Mesenchymal stem cell (in vitro differentiated cells and primary cell): ENCODE measurements around the gene ELK3.

Experiments
- DNase-seq: peaks from one replicate; pipeline ENCODE4 v3.0.0-alpha.2; 2013
- H2AFZ ChIP-seq: one replicate; pipeline ENCODE4 v1.6.1; 2013; ENCODE audit warnings: low read depth, mild to moderate bottlenecking, control low read depth, inconsistent platforms, low read length, moderate library complexity
- H2AK5ac ChIP-seq: 2 replicates; pipeline ENCODE4 v1.6.1; 2013; ENCODE audit warnings: low read length, moderate library complexity, mild to moderate bottlenecking, inconsistent platforms; ENCODE audit not compliant: severe bottlenecking
- H2BK120ac ChIP-seq: one replicate; pipeline ENCODE4 v1.6.1; 2013; ENCODE audit warnings: low read depth, mild to moderate bottlenecking, inconsistent platforms, low read length, moderate library complexity
- H2BK12ac ChIP-seq, 2 experiments: one replicate each; pipeline ENCODE4 v1.6.1; 2013; ENCODE audit warnings: inconsistent platforms in 2 of 2, low read length in 2 of 2, mild to moderate bottlenecking in 2 of 2, moderate library complexity in 2 of 2, control low read depth in 1 of 2
- H2BK15ac ChIP-seq: one replicate; pipeline ENCODE4 v1.6.1; 2013; ENCODE audit warnings: mild to moderate bottlenecking, low read depth, inconsistent platforms; ENCODE audit not compliant: poor library complexity, severe bottlenecking
- H2BK5ac ChIP-seq: 2 replicates; pipeline ENCODE4 v1.6.1; 2013; ENCODE audit warnings: low read depth, mild to moderate bottlenecking, low read length, control low read depth, inconsistent platforms; ENCODE audit not compliant: poor library complexity, severe bottlenecking
- H3K14ac ChIP-seq, 2 experiments: one replicate each; pipeline ENCODE4 v1.6.1; 2013; ENCODE audit warnings: inconsistent platforms in 2 of 2, low read length in 2 of 2, control low read depth in 1 of 2, mild to moderate bottlenecking in 1 of 2, moderate library complexity in 1 of 2
- H3K18ac ChIP-seq, 2 experiments: one replicate each; pipeline ENCODE4 v1.6.1; 2013; ENCODE audit warnings: inconsistent platforms in 2 of 2, low read length in 2 of 2, control low read depth in 1 of 2, low read depth in 1 of 2, mild to moderate bottlenecking in 1 of 2
- H3K23ac ChIP-seq, 2 experiments: one replicate each; pipeline ENCODE4 v1.6.1; 2013; ENCODE audit warnings: inconsistent platforms in 2 of 2, low read length in 2 of 2, mild to moderate bottlenecking in 2 of 2, moderate library complexity in 2 of 2, control low read depth in 1 of 2
- H3K27ac ChIP-seq: 2 replicates; pipeline ENCODE4 v1.5.1; 2013; ENCODE audit warnings: mild to moderate bottlenecking, moderate library complexity, low read length, control low read depth, inconsistent platforms; ENCODE audit not compliant: poor library complexity, severe bottlenecking
- H3K27me3 ChIP-seq, 2 experiments: 2 replicates each; pipeline versions ENCODE4 v1.6.1 to v1.7.0; 2013; ENCODE audit warnings: low read length in 2 of 2, mild to moderate bottlenecking in 2 of 2, moderate library complexity in 2 of 2, control low read depth in 1 of 2, inconsistent platforms in 1 of 2; ENCODE audit not compliant: control insufficient read depth in 1 of 2, insufficient read depth in 1 of 2
- H3K36me3 ChIP-seq, 2 experiments: 2 replicates each; pipeline versions ENCODE4 v1.6.1 to v1.7.0; 2013; ENCODE audit warnings: low read length in 2 of 2, control low read depth in 1 of 2, inconsistent platforms in 1 of 2, low read depth in 1 of 2, mild to moderate bottlenecking in 1 of 2; ENCODE audit not compliant: insufficient read depth in 2 of 2, control insufficient read depth in 1 of 2
- H3K4ac ChIP-seq, 2 experiments: one replicate each; pipeline ENCODE4 v1.6.1; 2013; ENCODE audit warnings: inconsistent platforms in 2 of 2, low read length in 2 of 2, mild to moderate bottlenecking in 2 of 2, moderate library complexity in 2 of 2, control low read depth in 1 of 2, low read depth in 1 of 2
- H3K4me1 ChIP-seq: 2 replicates; pipeline ENCODE4 v1.6.1; 2013; ENCODE audit warnings: low read depth, low read length, control low read depth; ENCODE audit not compliant: control insufficient read depth, insufficient read depth
- H3K4me2 ChIP-seq: 2 replicates; pipeline ENCODE4 v1.6.1; 2013; ENCODE audit warnings: low read length, mild to moderate bottlenecking, inconsistent platforms; ENCODE audit not compliant: poor library complexity, severe bottlenecking
- H3K4me3 ChIP-seq, 2 experiments: 2 replicates each; pipeline versions ENCODE4 v1.5.1 to v1.7.0; 2013; ENCODE audit warnings: low read length in 2 of 2, mild to moderate bottlenecking in 2 of 2, control low read depth in 1 of 2, low read depth in 1 of 2; ENCODE audit not compliant: insufficient read depth in 1 of 2
- H3K79me1 ChIP-seq: replicated peaks from 2 replicates; pipeline ENCODE4 v1.6.1; 2013; ENCODE audit warnings: mild to moderate bottlenecking, control low read depth, low read length, inconsistent platforms; ENCODE audit not compliant: poor library complexity, severe bottlenecking
- H3K9ac ChIP-seq: 2 replicates; pipeline ENCODE4 v1.7.0; 2013; ENCODE audit warnings: mild to moderate bottlenecking, low read length, moderate library complexity
- H3K9me3 ChIP-seq: 2 replicates; pipeline ENCODE4 v1.7.0; 2013; ENCODE audit warnings: mild to moderate bottlenecking, low read length; ENCODE audit not compliant: control insufficient read depth
- H4K8ac ChIP-seq: one replicate; pipeline ENCODE4 v1.6.1; 2013; ENCODE audit warnings: inconsistent platforms, mild to moderate bottlenecking, low read length, moderate library complexity
- H4K91ac ChIP-seq: one replicate; pipeline ENCODE4 v1.6.1; 2013; ENCODE audit warnings: mild to moderate bottlenecking, low read length, inconsistent platforms
- WGBS: methylation state at CpG from one replicate; pipeline ENCODE4 v1.1.7; 2013; ENCODE audit warnings: mixed read lengths; 5-methylcytosine and 5-hydroxymethylcytosine counted together

Gene ELK3

DNA sequence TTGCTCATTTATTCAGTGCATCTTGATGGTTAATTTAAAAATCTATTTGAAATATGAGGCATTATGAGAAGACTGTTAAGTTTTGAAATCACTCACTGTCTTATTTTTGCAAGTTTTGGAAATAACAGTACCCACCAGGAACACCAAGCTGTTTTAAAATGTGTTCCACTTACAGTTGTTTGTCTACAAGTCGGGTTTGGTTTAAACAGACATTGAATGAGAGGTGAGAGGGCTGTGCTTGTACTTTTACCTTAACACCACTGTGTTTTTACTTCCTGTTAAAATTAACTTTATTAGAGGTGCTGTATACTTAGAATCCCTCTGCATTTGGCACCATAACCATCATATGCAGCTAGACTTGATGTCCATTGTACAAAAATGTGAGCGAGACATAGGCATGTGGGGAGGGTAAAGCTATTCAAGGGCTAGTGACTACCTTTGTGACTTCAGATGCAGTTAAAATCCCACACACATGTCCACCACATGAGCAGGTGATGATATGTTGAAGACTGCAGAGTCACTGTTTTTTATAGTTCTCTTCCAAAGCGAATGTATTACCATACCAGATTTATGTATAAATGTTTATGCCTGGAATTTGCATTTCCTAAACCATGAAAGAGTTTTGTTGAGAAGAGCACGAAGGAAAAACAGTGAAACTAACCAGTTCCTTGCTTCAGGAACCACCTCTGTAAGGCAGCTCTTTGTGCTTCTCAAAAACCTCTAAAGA lies 12.9 kb downstream of the ELK3 start:
- H3K14ac ChIP-seq = no peak overlapping the region
- WGBS = 100% methylated on average over 1 of the region's 4 CpGs
- no peak overlapping the region for H3K18ac ChIP-seq
- no peak overlapping the region for H3K9ac ChIP-seq
- no peak overlapping the region for H2BK15ac ChIP-seq
- no peak overlapping the region for H3K4me2 ChIP-seq
- no peak overlapping the region for H2AFZ ChIP-seq
- no peak overlapping the region for H3K27ac ChIP-seq
- no peak overlapping the region for H3K23ac ChIP-seq
- H2BK120ac ChIP-seq = no peak overlapping the region
- no peak for DNase-seq
- no peak overlapping the region for H2AK5ac ChIP-seq
- H4K91ac ChIP-seq = no peak overlapping the region
- H3K4me3 ChIP-seq = no peak overlapping the region
- no peak overlapping the region for H3K4ac ChIP-seq
- peaks cover 4% of the 10 kb centered on the region for H3K79me1 ChIP-seq
- H3K27me3 ChIP-seq = no peaks in the 10 kb centered on the region
- H3K36me3 ChIP-seq = peaks cover 9 to 28% of the 10 kb centered on the region in 2 experiments
- H4K8ac ChIP-seq = no peak overlapping the region
- peak overlapping the region in 1 of 2 experiments; percentile 18 for H2BK12ac ChIP-seq
- H3K9me3 ChIP-seq = no peaks in the 10 kb centered on the region
- H3K4me1 ChIP-seq = peaks cover 13% of the 10 kb centered on the region
- no peak overlapping the region for H2BK5ac ChIP-seq

DNA sequence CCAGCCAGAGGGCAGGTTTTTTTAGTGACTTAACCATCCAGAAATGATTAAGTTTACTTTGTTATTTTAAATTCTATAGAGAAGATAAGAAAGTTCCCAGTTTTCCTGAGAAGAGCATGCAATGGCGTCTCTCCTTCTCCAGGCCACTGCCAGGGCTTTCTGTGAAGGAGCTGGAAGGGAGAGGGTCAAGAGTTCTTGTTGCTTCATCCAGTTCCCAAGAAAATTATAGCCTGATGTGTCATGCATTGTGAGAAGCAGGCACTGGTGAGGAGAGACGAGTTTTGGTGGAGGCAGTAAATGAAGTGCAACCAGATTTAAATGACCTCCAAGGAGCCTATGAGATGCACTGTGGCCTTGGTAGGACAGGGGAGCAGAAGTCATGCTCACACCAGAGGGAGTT lies 14.2 kb downstream of the ELK3 start:
- Histone ChIP-seq H3K4ac (peak overlapping the region; percentile 32 to 59), H3K14ac (no peak overlapping the region), H4K8ac (peak overlapping the region; percentile 45), H3K4me3 (peak overlapping the region in 1 of 2 experiments; percentile 38), H3K18ac (no peak overlapping the region), H3K36me3 (peaks cover 3 to 29% of the 10 kb centered on the region in 2 experiments), H2AK5ac (no peak overlapping the region), H2BK120ac (peak overlapping the region; percentile 82), H3K9me3 (no peaks in the 10 kb centered on the region), H3K79me1 (peaks cover 3% of the 10 kb centered on the region), H3K23ac (no peak overlapping the region), H2AFZ (no peak overlapping the region), H3K27ac (no peak overlapping the region), H3K9ac (peak overlapping the region; percentile 15), H4K91ac (peak overlapping the region; percentile 54), H2BK12ac (peak overlapping the region in 1 of 2 experiments; percentile 45), H3K4me2 (no peak overlapping the region), H2BK5ac (no peak overlapping the region), H3K27me3 (no peaks in the 10 kb centered on the region), H2BK15ac (no peak overlapping the region), H3K4me1 (peaks cover 16% of the 10 kb centered on the region)
- peak; percentile 92 for DNase-seq
- 20% methylated on average over 2 of the region's 2 CpGs for whole genome bisulfite sequencing

- H4K91ac ChIP-seq = peak overlapping the region; percentile 81
- H3K27ac ChIP-seq = no peak overlapping the region
- H2BK120ac ChIP-seq = peak overlapping the region; percentile 82
- H3K23ac ChIP-seq = no peak overlapping the region
- H2AFZ ChIP-seq = no peak overlapping the region
- peak overlapping the region; percentile 35 for H3K9ac ChIP-seq
- peak; percentile 11 for DNase-seq
- H3K36me3 ChIP-seq = peaks cover 3 to 31% of the 10 kb centered on the region in 2 experiments
- no peak overlapping the region for H3K4me2 ChIP-seq
- H3K79me1 ChIP-seq = peaks cover 3% of the 10 kb centered on the region
- no peaks in the 10 kb centered on the region for H3K9me3 ChIP-seq
- H3K4ac ChIP-seq = peak overlapping the region; percentile 32 to 59
- no peak overlapping the region for H2BK5ac ChIP-seq
- H4K8ac ChIP-seq = peak overlapping the region; percentile 47
- H3K4me1 ChIP-seq = peaks cover 19% of the 10 kb centered on the region
- peak overlapping the region in 1 of 2 experiments; percentile 38 for H3K4me3 ChIP-seq
- H3K18ac ChIP-seq = peak overlapping the region; percentile 6 to 37
- H3K27me3 ChIP-seq = no peaks in the 10 kb centered on the region
- H3K14ac ChIP-seq = no peak overlapping the region
- peak overlapping the region; percentile 29 to 45 for H2BK12ac ChIP-seq
- H2BK15ac ChIP-seq = no peak overlapping the region
- 63% methylated on average over 7 of the region's 10 CpGs for WGBS
- H2AK5ac ChIP-seq = no peak overlapping the region
Observed at GRCh38 chr12:96208801-96209549, 14.8 kb downstream of the ELK3 start.
